Measurements from ENCODE around the gene CD70.
"Not testable (repeated sequence)": the region's sequence is repeated elsewhere in the genome, so short reads cannot be mapped to it uniquely, and the experiment has no call there.

The CD70 gene

DNA sequence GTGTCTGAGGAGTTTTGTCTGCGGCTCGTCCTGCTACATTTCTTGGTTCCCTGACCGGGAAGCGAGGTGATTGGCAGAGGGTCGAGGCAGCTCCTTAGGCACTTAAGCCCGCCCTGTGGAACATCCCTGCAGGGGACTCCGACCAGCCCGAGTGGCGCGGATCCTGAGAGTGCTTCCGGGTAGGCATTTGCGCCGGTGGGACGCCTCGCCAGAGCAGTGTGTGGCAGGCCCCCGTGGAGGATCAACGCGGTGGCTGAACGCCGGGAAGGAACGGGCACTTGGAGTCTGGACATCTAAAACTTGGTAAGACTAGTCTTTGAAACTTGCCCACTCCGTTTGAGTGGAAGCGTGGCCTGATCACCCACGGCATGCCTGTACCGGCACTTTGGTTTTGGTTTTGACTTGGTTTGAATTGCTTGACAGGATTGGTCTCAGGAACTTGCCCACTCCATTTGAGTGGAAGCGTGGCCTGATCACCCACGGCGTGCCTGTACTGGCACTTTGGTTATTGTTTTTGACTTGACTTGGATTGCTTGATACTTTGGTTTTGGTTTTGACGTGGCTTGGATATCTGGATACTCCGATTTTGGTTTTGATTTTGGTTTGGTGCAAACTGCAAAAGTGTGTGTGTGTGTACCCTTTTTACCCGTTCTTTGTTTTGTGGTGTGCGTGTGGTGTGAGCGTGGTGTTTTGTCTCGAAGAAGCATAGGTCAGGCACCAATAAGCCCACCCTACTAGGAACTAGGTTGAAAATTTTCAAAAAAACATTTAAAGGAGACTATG lies 6.7 kb upstream of the CD70 start:
- DNase-seq: not testable (repeated sequence)

DNA sequence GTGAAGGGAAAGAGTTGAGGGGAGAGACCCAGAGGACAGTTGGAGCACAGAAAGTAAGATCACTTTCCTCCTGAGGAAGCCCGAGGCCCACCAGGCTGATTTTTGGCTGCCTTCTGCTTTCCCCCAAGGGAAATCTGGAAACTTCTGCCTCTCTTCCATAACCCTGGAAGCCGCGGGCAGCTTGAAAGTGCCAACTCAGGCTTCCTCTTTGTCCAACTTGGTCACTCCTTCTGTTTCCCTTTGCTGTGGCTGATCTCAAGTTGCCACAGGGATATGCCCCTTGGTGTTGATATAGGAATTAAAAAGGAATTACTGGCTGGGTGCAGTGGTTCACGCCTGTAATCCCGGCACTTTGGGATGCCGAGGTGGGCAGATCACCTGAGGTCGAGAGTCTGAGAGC lies 5.7 kb upstream of the CD70 start:
- DNase-seq: no peak

GRCh38 chr19:6593651-6594416 lies 2.9 kb upstream of the CD70 start:
- no peak for DNase-seq

GRCh38 chr19:6590258-6590826 lies 608 bp downstream of the CD70 start:
- no peak for DNase-seq

GRCh38 chr19:6589711-6590257 lies 1.2 kb downstream of the CD70 start:
- no peak for DNase-seq

DNA sequence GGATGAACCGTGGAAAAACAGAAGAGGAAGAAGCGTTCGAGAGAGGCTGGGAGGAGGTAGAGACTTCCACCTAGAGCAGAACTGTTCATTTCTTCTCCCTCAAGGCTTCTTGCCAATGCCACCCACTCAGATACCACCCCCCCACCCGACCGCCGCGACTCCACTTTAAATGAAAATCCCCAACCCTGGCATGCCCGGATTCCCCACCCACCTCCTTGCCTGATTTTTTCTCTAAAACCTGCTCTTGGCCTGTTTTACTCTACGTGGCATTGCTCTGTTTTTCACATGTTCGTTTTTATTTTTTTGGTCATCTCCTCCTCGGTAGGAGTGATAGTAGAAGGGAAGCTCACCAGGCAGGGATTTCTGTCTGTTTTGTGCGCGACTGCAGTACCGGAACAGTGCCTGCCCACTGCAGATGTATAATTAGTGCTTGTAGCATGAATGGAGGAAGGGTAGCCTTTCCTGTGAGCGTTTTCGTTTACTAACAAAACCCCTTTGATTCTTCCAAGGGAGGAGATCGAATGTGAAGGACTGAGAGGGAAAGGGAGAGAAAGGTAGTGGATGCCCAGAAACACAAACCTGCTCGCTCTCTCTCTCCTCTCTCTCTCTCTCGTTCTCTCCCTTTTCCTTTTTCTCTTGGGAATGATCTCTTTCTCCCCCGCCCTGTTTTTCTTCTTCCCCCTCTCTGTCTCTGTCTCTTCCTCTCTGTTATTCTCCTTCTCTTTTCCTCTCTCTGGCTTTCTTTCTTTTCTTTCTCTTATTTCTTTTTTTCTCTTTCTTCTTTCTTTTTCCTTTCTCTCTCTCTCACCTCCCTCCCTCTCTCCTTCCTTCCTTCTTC lies 2.2 kb downstream of the CD70 start:
- no peak for DNase-seq

DNA sequence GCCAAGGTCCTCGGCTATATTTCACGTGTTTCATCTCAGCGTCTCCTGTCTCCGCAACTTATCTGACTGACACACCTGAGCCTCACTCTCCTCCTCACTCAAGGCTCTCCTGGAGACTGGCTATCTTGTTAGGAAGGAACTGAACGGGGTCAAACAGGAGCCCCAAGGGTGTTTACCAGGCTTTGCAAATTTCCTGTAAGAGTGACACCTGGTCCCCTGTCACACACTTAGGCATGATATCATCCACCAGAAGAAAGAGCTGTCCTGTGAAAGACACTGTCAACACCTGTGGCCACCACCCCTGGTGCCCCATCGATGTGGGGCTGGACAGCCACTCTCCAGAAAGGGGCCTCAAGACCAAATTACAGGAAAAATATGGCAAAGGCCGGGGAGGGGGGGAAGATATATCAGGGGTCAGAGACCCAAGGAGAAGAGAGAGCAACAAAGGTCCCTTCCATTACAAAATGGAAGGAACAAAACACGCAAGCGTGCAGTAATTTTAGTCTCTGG lies 2.9 kb downstream of the CD70 start:
- no peak for DNase-seq

DNA sequence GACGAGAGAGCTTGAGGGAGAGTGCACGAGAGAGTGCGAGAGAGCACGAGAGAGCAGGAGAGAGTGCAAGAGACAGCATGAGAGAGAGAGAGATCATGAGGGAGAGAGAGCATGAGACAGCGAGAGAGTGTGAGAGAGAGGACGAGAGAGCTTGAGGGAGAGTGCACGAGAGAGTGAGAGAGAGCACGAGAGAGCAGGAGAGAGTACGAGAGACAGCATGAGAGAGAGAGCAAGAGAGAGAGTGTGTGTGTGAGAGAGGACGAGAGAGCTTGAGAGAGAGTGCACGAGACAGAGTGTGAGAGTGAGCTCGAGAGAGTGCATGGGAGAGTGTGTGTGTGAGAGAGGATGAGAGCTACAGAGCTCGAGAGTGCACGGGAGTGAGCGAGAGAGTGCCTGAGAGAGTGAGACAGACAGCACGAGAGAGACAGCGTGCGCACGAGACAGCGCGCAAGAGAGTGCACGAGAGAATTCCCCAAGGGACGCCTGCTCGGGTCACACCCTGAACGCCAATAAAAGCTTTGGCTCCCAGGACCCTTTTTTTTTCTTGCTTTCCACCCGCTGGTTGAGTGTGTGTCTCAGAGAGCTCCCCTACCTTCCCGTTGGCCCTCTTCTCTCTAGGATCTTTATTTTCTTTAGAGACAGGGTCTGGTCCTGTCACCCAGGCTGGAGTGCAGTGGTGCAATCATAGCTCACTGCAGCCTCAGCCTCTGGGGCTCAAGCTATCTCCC lies 3.7 kb downstream of the CD70 start:
- DNase-seq: no peak

DNA sequence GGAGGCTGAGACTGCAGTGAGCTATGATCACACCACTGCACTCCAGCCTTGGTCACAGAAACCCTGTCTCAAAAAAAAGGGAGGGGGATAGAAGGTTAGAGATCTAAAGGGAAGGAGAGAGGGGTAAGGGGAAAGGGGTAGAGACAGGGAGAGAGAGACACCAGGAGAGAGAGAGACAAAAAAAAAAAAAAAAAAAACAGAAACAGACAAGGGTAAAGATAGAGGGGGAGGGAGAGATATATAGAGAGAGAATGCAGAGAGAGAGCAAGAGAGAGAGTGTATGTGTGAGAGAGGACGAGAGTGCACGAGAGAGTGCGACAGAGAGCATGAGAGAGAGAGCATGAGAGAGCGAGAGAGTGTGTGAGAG lies 4.2 kb downstream of the CD70 start:
- no peak for DNase-seq

GRCh38 chr19:6586056-6586455 lies 4.9 kb downstream of the CD70 start:
- DNase-seq: no peak

- not testable (repeated sequence) for DNase-seq
Observed at GRCh38 chr19:6582515-6583484, 8.2 kb downstream of the CD70 start.

DNA sequence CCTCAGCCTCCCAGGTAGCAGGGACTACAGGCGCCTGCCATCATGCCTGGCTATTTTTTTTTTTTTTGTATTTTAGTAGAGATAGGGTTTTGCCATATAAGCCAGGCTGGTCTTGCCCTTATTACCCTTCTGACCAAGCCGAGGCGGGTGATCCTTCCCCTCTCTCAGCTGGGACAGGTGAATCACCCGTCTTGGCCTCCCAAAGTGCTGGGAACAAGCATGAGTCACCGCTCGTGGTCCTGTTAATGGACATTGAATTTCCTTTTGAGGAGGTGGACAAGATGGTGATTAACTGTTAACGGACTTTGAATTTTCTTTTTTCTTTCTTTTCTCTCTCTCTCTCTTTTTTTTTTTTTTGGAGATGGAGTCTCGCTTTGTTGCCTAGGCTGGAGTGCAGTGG lies 10.6 kb downstream of the CD70 start:
- no peak for DNase-seq

GRCh38 chr19:6579450-6580178 lies 11.3 kb downstream of the CD70 start:
- DNase-seq: no peak

DNA sequence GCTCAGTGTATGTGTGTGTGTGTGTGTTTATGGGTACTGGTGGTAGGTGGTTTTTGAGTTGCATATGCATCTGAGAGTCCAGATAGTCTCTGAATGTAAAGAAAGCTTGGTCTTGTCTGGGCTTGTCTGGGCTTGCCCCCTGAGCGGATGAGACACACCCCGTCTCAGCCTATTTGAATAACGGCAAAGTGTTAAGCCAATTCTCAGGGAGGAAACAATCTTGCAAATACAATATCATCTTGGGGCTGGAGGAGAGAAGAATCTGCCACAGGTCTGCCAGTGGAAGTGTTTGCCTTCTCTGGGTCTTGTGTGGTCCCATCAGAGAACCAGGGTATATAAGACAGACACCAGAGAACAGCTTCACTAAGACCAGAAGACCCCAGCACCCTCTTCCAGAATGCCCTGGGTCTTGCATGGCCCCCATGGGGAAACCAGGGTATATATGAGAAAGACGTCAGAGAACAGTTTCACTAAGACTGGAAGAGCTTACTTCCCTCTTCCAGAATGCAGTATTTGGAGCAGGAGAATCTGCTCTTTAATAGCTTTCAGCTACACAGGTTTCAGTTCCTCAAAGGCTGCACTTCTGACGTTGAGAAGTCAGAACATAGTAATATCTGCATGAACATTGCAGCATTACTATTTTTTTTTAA lies 13.3 kb downstream of the CD70 start:
- DNase-seq: no peak

GRCh38 chr19:6576869-6577475 lies 14.0 kb downstream of the CD70 start:
- no peak for DNase-seq

- no peak for DNase-seq
Observed at GRCh38 chr19:6573350-6573749, 17.6 kb downstream of the CD70 start.

DNA sequence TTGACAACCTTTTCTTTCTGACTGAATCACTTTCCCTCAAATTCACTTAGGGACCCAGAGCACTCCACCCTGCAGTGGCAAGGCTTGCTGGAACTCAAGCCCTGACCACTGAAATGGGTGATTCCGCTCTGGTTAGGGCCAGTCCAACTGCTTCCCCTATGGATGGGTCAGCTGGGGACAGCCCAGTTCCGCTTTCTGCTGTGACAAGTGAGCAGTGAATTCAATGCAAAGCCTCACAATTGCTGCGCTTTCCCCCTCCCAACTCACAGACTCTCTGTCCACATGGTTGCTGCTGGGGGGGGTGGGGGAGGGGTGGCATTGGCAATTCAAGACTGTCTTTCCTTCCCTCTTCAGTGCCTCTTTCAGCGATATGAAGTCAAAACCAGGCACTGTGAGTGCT lies 18.7 kb downstream of the CD70 start:
- DNase-seq: peak; percentile 82 to 83

GRCh38 chr19:6571167-6571566 lies 19.8 kb downstream of the CD70 start:
- no peak for DNase-seq

- no peak for DNase-seq
Observed at GRCh38 chr19:6570764-6571163, 20.2 kb downstream of the CD70 start.
